ENCODE results near the gene DNASE1L3. TPM values are rescaled to one million over a fixed set of nuclear protein-coding genes. Genes with fewer than 3 reads are reported as not detected.

DNASE1L3 gene
- total RNA-seq, 1 experiment from 2014 or later: 0.36 TPM

DNA sequence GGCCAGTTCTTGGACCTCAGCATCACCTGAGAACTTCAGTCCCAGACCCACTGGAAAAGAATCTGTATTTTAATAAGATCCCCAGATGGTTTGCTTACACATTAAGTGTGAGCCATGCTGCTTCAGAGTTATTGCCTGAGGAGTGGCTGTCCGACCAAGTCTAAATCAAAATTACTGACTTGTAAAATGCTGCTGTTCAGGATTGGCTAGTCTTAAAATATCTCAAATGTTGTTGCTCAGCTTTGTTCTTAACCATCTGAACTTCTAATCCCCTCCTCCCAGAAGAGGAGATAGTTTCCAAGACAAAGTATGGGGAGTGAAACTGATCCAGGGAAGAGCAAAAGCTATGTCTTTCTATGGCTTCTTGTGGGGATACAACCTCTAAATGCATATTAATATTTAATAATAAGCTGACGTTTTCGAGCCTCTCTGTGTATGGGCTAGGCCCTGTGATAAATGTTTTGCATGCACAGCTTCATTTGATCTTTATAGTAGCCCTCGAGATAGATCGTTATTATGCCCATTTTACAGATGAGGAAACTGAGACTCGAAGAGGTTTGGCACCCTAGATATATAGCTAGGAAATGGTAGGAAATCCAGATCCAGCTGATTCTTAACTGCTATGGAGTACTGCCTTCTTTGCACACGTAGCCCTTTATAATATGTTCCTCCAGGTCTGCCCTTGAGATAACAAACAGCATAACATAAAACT is 52.2 kb downstream of the DNASE1L3 start:
- no peak overlapping the region for H3K27ac ChIP-seq (ENCODE audit: low read length)
- H3K4me2 ChIP-seq (ENCODE audit: low read length): no peak overlapping the region
- TF ChIP-seq EZH2phosphoT487 (IDR thresholded peaks at IDR 0.05; ENCODE audit: borderline replicate concordance, low read length) (no peak), EZH2 (IDR thresholded peaks at IDR 0.05; ENCODE audit: low read length, unreplicated experiment) (no peak)
- TF ChIP-seq, protein P1, sequence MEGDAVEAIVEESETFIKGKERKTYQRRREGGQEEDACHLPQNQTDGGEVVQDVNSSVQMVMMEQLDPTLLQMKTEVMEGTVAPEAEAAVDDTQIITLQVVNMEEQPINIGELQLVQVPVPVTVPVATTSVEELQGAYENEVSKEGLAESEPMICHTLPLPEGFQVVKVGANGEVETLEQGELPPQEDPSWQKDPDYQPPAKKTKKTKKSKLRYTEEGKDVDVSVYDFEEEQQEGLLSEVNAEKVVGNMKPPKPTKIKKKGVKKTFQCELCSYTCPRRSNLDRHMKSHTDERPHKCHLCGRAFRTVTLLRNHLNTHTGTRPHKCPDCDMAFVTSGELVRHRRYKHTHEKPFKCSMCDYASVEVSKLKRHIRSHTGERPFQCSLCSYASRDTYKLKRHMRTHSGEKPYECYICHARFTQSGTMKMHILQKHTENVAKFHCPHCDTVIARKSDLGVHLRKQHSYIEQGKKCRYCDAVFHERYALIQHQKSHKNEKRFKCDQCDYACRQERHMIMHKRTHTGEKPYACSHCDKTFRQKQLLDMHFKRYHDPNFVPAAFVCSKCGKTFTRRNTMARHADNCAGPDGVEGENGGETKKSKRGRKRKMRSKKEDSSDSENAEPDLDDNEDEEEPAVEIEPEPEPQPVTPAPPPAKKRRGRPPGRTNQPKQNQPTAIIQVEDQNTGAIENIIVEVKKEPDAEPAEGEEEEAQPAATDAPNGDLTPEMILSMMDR (conservative IDR thresholded peaks at IDR 0.05; ENCODE audit: low read depth, low read length): no peak
- no peaks in the 10 kb centered on the region for H4K20me1 ChIP-seq (ENCODE audit: low read length)
- H3K4me1 ChIP-seq (ENCODE audit: insufficient read depth, low read length): peaks cover 32% of the 10 kb centered on the region
- ATAC-seq (no peak), DNase-seq (no peak)
- ChIA-PET POLR2A (ENCODE audit: unreplicated experiment) (no interaction called here), CTCF (no interaction called here)
- no peak overlapping the region for H2AFZ ChIP-seq (ENCODE audit: low read length)
- no peaks in the 10 kb centered on the region for H3K27me3 ChIP-seq (ENCODE audit: low read length)
- H3K9me2 ChIP-seq (replicated peaks; ENCODE audit: low read length): no peaks in the 10 kb centered on the region
- H3K9me3 ChIP-seq (ENCODE audit: low read length): no peaks in the 10 kb centered on the region
- intact Hi-C loops (cut with micrococcal nuclease): no loop called here
- 0 out of 2 replicates have a peak, but pooled peaks cover 11% of the 10 kb centered on the region for H3K79me2 ChIP-seq (ENCODE audit: low read length)
- H3K4me3 ChIP-seq (ENCODE audit: low read length): no peak overlapping the region
- peaks cover 91% of the 10 kb centered on the region for H3K36me3 ChIP-seq (ENCODE audit: low read depth, low read length)
- no peak overlapping the region for H3K9ac ChIP-seq (ENCODE audit: low read length)
- H3F3A ChIP-seq (ENCODE audit: low read length, unreplicated experiment): peaks cover 10% of the 10 kb centered on the region
- no TSS peak for BruUV-seq (replicated peaks)

DNA sequence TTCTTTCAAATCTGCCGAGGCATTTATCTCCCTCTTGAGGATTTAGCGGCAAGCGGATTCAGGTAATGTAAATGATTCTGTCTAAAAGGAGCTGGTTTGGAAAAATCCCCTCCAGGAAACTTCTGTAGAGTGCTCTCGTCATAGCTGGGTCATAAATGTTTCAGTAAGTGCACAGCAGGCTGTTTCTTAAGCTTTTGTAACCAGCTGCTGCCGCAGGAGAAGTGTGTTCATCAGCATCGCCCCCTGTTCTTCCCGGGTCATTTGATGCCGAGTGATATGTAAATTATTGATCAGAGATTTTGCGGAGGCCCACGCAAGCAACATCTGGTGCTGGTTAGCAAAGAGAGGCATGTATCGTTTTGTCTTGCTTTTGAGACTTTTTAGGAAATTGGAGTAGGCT is 53.1 kb downstream of the DNASE1L3 start:
- CTCF ChIA-PET: no interaction called here
- no peak overlapping the region for H3K9ac ChIP-seq (ENCODE audit: low read length)
- no TSS peak for BruUV-seq (replicated peaks)
- no peak for ATAC-seq
- H3K9me2 ChIP-seq (replicated peaks; ENCODE audit: low read length): no peaks in the 10 kb centered on the region
- peaks cover 23% of the 10 kb centered on the region for H3K4me1 ChIP-seq (ENCODE audit: insufficient read depth, low read length)
- H3F3A ChIP-seq (ENCODE audit: low read length, unreplicated experiment): peaks cover 10% of the 10 kb centered on the region
- TF ChIP-seq EZH2 (IDR thresholded peaks at IDR 0.05; ENCODE audit: low read length, unreplicated experiment): no peak
- no peak for TF ChIP-seq EZH2phosphoT487 (IDR thresholded peaks at IDR 0.05; ENCODE audit: borderline replicate concordance, low read length)
- TF ChIP-seq, protein P1 (conservative IDR thresholded peaks at IDR 0.05; ENCODE audit: low read depth, low read length): no peak
- DNase-seq: no peak
- H3K27me3 ChIP-seq (ENCODE audit: low read length): no peaks in the 10 kb centered on the region
- intact Hi-C loops (cut with micrococcal nuclease): no loop called here
- H3K36me3 ChIP-seq (ENCODE audit: low read depth, low read length): peaks cover 91% of the 10 kb centered on the region
- H3K4me3 ChIP-seq (ENCODE audit: low read length): no peak overlapping the region
- H3K9me3 ChIP-seq (ENCODE audit: low read length): no peaks in the 10 kb centered on the region
- H3K4me2 ChIP-seq (ENCODE audit: low read length): no peak overlapping the region
- 0 out of 2 replicates have a peak, but pooled peaks cover 7% of the 10 kb centered on the region for H3K79me2 ChIP-seq (ENCODE audit: low read length)
- no peaks in the 10 kb centered on the region for H4K20me1 ChIP-seq (ENCODE audit: low read length)
- POLR2A ChIA-PET (ENCODE audit: unreplicated experiment): interaction anchor here (0.6 kb wide), 1 partner anchor 153 kb away, joined by 4 read pairs; no protein-coding TSS in a partner anchor
- no peak overlapping the region for H3K27ac ChIP-seq (ENCODE audit: low read length)
- no peak overlapping the region for H2AFZ ChIP-seq (ENCODE audit: low read length)

DNA sequence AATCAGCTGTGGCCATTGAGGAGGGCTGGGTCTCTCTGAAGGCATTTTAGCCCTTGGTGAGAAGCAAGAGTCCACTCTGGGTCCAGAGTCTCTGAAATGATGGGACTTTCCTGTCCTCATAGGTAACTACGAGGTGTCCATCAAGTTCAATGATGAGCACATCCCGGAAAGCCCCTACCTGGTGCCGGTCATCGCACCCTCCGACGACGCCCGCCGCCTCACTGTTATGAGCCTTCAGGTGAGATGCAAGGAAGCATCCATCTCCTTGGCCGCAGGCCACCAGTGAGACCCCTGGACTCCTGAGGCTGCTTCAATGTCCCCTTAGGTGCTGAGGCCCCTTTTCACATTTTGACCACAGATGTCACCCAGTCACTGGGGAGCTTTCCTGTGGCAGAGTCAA is 54.9 kb downstream of the DNASE1L3 start:
- no peak overlapping the region for H3K4me2 ChIP-seq (ENCODE audit: low read length)
- H2AFZ ChIP-seq (ENCODE audit: low read length): no peak overlapping the region
- no TSS peak for BruUV-seq (replicated peaks)
- peaks cover 10% of the 10 kb centered on the region for H3F3A ChIP-seq (ENCODE audit: low read length, unreplicated experiment)
- no peaks in the 10 kb centered on the region for H4K20me1 ChIP-seq (ENCODE audit: low read length)
- H3K4me1 ChIP-seq (ENCODE audit: insufficient read depth, low read length): peaks cover 4% of the 10 kb centered on the region; the same call in 1 of the 2 replicates
- intact Hi-C loops (cut with micrococcal nuclease): no loop called here
- H3K27ac ChIP-seq (ENCODE audit: low read length): no peak overlapping the region
- peaks cover 90% of the 10 kb centered on the region for H3K36me3 ChIP-seq (ENCODE audit: low read depth, low read length)
- no peaks in the 10 kb centered on the region for H3K9me2 ChIP-seq (replicated peaks; ENCODE audit: low read length)
- DNase-seq: no peak
- no peaks in the 10 kb centered on the region for H3K27me3 ChIP-seq (ENCODE audit: low read length)
- ChIA-PET CTCF (no interaction called here), POLR2A (ENCODE audit: unreplicated experiment) (no interaction called here)
- H3K9ac ChIP-seq (ENCODE audit: low read length): no peak overlapping the region
- no peak for ATAC-seq
- TF ChIP-seq EZH2 (IDR thresholded peaks at IDR 0.05; ENCODE audit: low read length, unreplicated experiment) (no peak), EZH2phosphoT487 (IDR thresholded peaks at IDR 0.05; ENCODE audit: borderline replicate concordance, low read length) (no peak)
- TF ChIP-seq, protein P1 (conservative IDR thresholded peaks at IDR 0.05; ENCODE audit: low read depth, low read length): no peak
- H3K9me3 ChIP-seq (ENCODE audit: low read length): no peaks in the 10 kb centered on the region
- no peaks in the 10 kb centered on the region for H3K79me2 ChIP-seq (ENCODE audit: low read length)
- H3K4me3 ChIP-seq (ENCODE audit: low read length): no peak overlapping the region

All from PC-3 (cell line).